ENCODE results near the gene TICAM1.
"Not testable (repeated sequence)": the region's sequence is repeated elsewhere in the genome, so short reads cannot be mapped to it uniquely, and the experiment has no call there.

The TICAM1 gene

DNA sequence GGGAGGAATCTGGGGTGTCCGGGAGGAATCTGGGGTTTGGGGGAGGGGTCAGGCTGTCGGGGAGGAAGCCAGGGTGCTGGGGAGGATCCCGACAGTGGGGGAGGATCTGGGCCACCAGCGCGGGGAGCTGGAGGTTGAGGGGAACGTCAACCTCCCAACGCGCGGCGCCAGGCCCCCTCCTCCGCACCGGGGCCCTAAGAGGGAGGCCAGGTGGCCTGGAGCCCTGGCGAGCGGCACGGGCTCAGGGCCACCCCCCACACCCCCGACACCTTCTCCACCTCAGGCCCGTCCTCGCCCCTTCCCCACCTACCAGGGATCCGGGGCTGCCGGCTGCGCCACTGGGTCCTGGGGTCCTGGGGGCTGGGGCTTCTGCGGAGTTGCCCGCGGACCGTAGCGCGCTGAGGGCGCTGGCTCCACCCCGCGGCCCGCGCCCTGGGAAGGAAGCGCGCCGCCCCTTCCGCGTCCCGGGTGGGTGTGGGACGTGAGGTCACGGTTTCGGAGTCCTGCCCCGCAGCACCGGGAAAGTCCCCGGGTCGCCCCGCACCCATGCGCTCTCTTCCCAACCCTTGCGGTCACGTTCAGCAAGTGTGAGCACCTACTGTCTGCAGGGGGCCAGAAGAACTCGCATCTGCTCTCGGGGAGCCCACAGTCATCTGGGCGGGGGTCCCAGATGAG is at the start of gene TICAM1:
TICAM1 (minus strand) TSS at position 409 of the 675 bp plus-strand sequence. CDS start 13,335 bp downstream, outside the sequence.
- peak in 1 of 2 experiments; percentile 45 for DNase-seq

DNA sequence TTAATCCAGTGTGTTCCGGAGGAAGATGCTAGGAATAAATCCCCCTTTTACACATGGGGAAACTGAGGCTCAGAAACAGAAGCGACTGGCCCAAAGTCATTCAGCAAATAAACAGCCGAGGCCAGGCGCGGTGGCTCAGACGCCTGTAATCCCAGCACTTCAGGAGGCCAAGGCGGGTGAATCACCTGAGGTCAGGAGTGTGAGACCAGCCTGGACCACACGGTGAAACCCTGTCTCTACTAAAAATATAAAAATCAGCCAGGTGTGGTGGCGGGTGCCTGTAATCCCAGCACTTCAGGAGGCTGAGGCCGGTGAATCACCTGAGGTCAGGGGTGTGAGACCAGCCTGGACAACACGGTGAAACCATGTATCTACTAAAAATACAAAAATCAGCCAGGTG is 47.5 kb upstream of the TICAM1 start:
- no peak for DNase-seq

DNA sequence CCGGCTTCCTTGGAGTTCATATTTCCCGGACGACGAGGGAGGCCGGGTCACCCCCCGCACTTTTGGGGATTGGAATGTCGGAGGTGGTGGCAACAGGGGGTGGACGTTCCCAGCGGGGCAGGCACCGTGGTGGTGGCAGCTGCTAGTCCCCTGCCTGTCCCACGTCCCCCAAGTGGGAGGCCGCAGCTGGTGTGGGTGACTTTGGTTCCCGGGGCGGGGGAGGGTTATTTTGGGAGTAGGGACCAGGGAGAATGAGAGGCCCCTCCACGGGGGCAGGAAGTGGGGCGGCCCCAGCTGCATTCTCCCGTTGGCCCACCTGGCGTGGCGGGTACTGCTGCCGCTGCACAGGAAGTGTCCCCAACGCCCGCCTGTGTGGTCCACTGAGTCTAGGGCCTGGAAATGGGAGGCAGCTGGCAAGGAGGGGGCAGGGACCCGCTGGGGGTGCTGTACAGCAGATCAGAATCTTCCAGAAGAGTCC is 47.0 kb upstream of the TICAM1 start:
- DNase-seq, result no peak

DNA sequence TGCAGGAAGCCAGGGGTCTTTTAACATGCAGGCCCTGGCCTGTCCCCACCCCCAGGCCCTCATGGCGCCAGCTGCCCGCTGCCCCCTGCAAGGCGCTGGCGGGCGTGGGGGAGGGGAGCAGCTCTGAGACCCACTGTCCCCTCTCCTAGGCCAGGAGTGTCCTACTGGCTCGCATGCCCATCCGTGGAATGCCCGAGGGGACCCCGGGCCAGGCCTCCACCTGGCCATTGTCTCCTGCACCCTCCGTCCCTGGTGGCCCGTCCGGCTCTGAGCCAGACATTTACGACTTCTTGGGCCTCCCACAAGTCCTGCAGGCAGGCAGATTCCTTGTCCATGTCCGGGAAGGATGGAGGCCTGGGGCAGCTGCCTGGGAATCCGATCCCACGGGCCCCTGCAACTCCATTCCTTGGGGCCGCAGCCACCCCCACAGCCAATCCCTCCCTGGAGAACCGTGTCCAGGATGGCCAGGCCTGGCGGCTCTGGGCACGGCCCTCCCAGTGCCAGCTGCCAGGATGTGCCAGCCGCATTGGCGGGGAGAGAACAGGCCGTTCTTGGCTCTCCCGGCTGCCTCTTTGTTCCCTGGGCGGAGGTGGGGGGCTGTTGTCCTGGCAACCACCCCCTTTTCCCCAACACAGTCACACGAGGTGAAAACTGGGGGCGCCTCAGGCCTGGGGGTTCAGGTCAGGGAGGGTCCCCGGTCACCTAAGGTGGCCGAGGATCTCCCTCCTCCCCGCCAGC is 46.4 kb upstream of the TICAM1 start:
- no peak for DNase-seq

DNA sequence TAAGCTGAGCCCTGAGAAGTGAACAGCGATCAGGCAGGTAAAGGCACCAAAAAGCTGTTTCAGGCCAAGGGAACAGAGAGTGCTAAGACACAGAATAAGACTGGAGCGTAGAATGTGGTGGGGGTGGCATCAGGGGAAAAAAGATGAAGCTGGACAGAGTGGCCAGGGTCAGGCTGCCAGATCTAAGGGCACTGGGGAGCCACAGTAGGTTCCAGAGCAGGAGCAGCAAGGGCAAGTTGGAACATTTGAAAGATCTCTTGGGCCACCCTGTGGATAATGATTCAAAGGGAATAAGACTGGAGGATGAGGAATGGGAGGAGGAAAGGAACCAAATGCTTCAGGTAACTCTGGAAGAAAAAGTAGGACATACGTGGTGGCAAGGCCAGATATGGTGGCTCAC is 42.4 kb upstream of the TICAM1 start:
- no peak for DNase-seq

DNA sequence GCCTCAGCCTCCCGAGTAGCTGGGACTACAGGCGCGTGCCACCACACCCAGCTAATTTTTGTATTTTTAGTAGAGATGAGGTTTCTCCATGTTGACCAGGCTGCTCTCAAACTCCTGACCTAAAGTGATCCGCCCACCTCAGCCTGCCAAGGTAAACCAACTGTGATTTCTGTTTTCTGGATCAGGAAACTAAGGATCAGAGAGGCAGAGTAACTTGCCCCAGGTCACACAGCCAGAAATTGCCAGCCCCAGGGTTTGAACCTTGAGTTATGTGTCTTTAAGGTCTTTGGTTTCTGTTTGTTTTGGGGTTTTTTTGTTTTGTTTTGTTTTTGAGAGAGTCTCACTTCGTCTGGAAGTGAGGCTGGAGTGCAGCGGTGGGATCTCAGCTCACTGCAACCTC is 40.2 kb upstream of the TICAM1 start:
- no peak for DNase-seq

DNA sequence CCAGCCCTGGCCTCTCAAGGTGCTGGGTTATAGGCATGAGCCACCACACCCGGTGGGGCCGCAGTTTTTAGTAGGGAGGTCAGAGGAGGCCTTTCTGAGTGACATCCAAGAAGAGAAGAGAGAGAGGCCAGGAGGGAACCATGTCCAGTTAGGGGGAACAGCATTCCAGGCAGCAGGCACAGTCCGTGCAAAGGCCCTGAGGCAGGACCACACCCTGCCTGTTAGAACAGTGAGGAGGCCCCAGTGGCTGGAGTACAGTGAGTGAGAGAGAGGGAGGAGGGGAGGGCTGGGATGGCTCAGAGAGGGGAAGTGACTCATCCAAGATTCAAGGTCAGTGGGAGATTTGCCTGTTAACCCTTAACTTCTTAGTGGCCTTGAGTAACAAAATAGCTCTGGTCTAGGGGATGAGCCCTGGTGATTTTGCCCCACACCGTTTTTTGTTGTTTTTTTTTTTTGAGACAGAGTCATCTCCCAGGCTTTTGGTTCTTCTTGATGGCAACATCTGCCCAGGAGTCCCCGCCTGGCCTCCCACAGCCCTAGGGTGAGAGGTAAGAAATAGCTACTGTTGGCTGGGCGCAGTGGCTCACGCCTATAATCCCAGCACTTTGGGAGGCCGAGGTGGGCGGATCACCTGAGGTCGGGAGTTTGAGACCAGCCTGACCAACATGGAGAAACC is 38.7 kb upstream of the TICAM1 start:
- DNase-seq, result no peak

DNA sequence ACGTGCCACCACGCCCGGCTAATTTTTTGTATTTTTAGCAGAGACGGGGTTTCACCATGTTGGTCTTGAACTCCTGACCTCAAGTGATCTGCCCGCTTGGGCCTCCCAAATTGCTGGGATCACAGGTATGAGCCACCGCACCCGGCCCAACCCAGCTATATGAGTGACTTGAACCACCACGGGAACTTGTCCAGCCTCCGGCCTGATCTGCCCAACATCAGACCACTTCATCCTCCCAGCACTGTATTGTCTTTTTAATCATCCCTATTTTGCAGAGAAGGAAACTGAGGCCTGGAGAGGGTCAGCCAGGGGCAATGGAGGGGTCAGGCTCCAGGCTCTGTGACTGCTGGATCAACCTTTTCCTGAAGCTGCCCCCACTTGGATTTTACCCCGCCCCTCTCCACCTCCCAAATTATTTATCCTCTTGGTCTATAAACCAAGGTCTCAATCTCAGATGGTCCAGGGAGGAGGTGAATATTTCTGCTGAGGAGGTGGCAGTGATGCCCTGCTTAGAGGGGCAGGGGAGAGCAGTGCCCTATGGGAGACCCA is 36.8 kb upstream of the TICAM1 start:
- DNase-seq, result no peak

DNA sequence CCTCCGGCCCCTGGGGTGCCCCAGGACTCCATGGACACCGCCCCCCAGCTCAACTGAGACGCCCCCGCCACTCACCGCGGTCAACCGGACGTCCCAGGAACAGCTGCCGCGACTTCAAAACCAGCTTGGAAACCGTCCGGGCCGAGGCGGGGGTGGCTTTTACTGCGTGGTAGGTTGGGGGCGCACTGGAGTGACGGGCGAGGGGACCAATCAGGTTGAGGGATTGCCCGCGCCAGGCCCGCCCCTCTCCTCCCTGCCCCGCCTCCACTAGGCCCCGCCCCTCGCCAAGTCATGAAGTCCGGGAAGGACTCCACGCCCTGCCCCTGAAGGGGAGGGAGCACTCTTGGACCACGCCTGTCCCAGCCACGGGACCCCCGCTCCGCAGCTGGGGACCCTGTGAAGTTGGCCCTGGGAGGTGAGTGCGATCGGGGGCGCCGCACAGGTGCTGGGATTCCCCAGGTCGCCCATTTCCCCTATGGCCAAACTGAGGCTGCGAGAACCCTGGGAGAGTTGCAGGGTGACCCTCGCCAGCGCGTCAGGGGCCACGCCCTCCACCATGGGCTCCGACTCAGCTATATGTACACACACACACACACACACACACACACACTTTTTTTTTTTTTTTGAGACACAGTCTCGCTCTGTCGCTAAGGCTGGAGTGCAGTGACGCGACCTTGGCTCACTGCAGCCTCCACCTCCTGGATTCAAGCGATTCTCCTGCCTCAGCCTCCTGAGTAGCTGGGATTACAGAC is 36.2 kb upstream of the TICAM1 start, which contains the start of gene PLIN3:
PLIN3 (minus strand) TSS at position 134 of the 752 bp plus-strand sequence. CDS start 6,273 bp downstream, outside the sequence.
- DNase-seq, result peak; percentile 53 to 91

DNA sequence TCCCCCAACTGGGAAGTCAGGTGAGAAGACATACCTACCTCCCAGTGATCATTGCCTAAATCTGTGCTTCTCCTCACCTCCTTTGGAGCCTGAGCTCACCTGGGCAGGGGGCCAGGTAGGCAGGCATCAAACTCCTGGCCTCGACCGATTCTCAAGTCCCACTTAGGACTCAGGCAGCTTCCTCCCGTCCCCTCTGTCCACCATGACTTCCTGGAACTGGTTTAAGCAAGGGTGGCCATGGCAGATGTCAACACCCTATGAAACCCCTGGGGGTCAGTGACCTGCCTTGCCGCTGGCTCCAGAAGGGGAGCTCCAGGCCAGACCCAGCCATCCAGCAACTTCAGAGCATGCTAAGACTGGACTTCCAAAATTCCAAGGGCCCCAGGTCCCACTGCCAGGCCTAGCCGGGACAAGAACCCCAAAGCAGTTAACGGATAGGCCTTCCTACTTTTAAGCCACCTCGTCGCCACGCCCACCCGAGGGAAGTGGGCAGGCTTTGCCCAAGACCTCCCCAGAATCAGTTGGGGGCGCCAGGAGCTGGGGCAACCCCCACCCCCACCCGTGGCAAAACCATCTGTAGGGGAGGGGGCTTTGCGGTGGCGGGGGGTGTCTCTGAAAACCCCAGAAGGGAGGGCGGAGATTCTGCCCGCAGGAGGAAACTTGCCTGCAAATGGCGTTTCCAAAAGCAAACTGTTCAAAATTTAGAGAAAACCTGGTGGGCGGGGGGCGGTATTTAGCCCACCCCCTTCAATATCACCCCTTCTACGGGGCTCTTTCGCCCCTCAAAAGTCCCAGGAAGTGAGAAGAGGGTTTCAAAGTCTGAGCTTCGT is 35.3 kb upstream of the TICAM1 start:
- DNase-seq, result no peak

DNA sequence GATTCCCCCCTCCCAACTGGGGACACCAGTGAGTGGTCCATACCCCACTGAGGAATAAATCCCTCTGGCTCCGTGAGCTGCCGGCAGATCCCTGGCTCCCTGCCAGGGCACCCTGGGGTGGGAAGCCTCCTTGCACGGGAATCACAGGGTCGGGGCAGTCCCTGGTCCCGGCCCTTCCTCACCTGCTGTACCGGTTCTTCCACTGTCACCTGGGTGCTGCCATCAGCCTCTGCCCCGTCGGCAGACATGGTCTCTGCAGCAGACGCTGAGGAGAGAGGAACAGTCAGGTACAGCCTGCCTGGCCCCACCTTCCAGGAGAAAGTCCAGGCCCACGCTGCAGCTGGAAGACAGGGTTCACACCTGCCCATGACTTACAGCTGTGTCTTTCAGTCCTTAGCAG is 29.6 kb upstream of the TICAM1 start:
- DNase-seq, result no peak

DNA sequence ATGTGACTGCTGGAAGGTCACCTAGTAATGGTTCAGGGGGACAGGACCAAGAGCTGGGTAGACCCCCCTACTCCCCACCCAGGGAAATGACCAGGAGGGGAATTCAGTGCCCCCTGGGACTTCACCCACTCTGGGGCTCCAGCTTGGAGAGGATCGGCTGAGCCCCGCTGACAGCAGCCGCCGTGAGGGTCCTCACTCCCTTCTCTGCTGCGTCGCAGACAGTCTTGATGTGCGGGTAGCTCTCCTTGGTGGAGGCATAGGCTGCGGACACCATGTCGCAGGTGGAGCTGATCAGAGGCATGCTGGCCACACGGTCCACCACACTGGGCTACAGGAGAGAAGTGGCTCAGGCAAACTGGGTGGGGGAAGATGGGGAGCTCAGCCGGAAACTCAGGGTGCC is 28.2 kb upstream of the TICAM1 start:
- DNase-seq, result no peak

DNA sequence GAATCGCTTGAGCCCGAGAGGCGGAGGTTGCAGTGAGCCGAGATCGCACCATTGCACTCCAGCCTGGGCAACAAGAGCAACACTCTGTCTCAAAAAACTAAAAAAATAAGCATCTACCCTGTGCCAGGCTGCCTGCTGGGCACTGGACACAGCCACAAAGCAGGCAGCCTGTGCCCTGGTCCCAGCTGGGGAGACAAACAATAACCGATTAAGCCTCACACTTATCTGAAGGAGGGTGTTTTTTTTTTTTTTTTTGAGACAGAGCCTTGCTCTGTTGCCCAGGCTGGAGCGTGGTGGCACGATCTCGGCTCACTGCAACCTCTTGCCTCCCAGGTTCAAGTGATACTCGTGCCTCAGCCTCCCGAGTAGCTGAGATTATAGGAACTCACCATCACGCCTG is 25.0 kb upstream of the TICAM1 start:
- not testable (repeated sequence) for DNase-seq

DNA sequence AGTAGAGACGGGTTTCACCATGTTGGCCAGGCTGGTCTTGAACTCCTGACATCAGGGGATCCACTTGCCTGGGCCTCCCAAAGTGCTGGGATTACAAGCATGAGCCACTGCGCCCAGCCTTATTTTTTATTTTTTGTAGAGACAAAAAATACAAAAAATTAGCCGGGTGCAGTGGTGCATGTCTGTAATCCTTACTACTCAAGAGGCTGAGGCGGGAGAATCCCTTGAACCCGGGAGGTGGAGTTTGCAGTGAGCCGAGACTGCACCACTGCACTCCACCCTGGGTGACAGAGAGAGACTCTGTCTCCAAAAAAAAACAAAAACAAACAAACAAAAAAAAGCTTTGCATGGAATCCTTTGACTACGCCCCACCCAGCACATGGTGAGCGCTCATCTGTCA is 22.0 kb upstream of the TICAM1 start:
- not testable (repeated sequence) for DNase-seq

DNA sequence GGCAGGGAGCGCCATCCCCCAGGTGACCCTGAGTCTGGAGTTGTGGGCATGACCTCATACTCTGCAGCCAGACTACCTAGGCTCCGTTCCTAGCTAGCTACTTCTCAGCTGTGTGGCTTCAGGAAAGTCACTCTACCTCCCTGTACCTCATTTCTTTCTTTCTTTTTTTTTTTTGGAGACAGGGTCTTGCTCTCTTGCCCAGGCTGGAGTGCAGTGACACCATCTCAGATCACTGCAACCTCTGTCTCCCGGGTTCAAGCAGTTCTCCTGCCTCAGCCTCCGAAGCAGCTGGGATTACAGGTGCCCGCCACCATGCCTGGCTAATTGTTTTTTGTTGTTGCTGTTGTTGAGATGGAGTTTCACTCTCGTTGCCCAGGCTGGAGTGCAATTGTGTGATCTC is 21.0 kb upstream of the TICAM1 start:
- DNase-seq, result no peak

DNA sequence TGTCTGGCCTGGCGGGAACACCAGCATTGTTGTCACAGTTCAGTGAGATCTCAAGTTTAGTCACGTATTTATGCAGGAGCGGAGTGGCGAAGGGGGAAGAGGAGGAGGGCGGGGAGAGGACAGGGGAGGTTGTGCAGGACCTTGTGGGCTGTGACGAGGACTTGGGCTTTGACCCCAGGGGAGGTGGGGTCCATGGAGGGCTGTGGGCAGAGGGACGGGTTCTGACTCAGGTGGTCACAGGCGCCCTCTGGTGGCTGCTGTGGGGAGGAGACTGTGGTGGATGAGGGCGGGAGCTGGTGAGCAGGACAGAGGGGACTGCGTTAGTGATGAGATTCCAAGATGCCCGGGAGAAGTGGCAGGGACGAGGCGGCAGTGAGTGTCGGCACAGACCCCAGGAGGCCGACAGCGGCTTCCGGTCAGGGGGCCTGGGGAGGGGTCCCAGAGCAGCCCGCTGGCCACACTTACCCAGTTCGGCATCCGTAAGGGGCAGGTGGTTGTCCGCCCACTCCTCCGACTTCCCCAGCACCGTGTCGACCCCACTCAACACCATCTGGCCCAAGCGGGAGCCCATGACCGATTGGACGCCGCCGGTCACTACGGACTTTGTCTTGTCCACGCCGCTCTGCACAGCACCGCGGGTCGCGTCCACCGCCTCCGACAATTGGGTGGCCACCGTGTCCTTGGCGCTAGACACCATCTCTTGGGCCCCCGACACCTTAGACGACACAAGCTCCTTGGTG is 20.2 kb upstream of the TICAM1 start:
- DNase-seq, result peak; percentile 39 to 64

DNA sequence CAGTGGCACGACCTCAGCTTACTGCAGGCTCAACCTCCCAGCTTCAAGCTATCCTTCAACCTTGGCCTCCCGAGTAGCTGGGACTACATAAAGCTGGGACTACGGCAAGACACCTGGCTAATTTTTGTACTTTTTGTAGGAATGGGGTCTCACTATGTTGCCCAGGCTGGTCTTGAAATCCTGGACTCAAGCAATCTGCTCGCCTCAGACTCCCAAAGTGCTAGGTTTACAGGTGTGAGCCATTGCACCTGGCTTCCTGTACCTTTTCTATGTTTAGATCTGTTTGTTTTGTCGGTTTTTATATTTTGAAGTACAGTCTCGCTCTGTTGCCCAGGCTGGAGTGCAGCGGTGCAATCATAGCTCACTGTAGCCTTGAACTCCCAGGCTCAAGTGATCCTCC is 17.5 kb upstream of the TICAM1 start:
- DNase-seq, result no peak

DNA sequence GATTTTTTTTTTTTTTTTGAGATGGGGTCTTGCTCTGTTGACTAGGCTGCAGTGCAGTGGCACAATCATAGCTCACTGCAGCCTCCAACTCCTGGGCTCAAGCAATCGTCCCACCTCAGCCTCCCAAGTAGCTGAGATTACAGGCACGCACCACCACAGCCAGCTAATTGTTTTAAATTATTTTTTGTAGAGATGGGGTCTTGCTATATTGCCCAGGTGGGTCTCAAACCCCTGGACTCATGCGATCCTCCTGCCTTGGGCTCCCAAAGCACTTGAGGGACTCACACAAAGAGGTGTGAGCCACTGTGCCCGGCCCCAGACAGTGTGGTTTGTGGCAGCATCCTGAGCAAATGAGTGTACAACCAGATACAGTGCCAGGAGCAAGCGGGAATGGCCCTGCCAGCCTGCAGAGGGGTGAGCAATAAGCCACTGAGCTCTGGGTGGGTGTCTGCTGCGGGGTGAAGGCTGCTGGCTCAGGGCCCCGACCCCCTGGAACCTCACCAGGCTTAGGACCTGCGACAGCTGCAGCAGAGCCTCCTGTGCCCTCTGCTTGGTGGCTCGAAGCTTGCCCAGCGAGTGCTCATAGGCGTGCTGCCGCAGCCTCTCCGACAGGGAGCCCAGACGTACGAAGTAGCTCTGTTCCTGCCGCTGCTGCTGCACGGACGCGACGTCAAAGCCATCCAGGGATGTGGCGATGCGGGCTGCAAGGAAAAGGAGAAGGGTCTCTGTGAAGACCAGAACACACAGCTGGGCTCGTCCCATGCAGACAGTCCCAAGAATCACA is 15.9 kb upstream of the TICAM1 start:
- no peak for DNase-seq

DNA sequence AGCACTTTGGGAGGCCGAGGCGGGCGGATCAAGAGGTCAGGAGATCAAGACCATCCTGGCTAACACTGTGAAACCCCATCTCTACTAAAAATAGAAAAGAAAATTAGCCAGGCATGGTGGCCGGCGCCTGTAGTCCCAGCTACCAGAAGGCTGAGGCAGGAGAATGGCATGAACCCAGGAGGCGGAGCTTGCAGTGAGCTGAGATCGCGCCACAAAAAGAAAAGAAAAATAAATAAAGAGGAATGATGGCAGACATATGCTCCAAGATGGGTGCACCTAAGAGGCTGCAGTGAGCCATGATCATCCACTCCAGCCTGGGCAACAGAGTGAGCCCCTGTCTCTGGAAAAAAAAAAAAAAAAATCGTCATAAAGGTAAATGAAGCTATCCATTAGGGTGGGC is 14.5 kb upstream of the TICAM1 start:
- DNase-seq, result not testable (repeated sequence)
